ENCODE measurements around the gene SMNDC1.
A peak's percentile ranks its signal among the peaks of the same experiment; 100 is the strongest.
"Not testable (repeated sequence)": the region's sequence is repeated elsewhere in the genome, so short reads cannot be mapped to it uniquely, and the experiment has no call there.

SMNDC1 gene

GRCh38 chr10:110284262-110284661 is 20.5 kb downstream of the SMNDC1 start:
- no peak for DNase-seq (ENCODE audit: low read depth in 2 of 2)

- peak; percentile 2 to 6 for DNase-seq (ENCODE audit: low read depth in 2 of 2)
Measured at GRCh38 chr10:110279407-110279986, 25.2 kb downstream of the SMNDC1 start.

- no peak for DNase-seq (ENCODE audit: low read depth in 2 of 2)
Measured at GRCh38 chr10:110278562-110279406, 25.9 kb downstream of the SMNDC1 start.

- no peak for DNase-seq (ENCODE audit: low read depth in 2 of 2)
Measured at GRCh38 chr10:110277591-110277990, 27.1 kb downstream of the SMNDC1 start.

GRCh38 chr10:110276603-110277002 is 28.1 kb downstream of the SMNDC1 start:
- DNase-seq (ENCODE audit: low read depth in 2 of 2), result no peak

- DNase-seq (ENCODE audit: low read depth in 2 of 2), result no peak
Measured at GRCh38 chr10:110275128-110275729, 29.5 kb downstream of the SMNDC1 start.

- DNase-seq (ENCODE audit: low read depth in 2 of 2), result no peak
Measured at GRCh38 chr10:110274647-110275046, 30.1 kb downstream of the SMNDC1 start.

GRCh38 chr10:110274072-110274627 is 30.6 kb downstream of the SMNDC1 start:
- DNase-seq (ENCODE audit: low read depth in 2 of 2), result no peak

- DNase-seq (ENCODE audit: low read depth in 2 of 2), result peak in 1 of 2 donors; percentile 1
Measured at GRCh38 chr10:110273474-110273873, 31.2 kb downstream of the SMNDC1 start.

GRCh38 chr10:110272995-110273394 is 31.7 kb downstream of the SMNDC1 start:
- DNase-seq (ENCODE audit: low read depth in 2 of 2), result not testable (repeated sequence)

GRCh38 chr10:110269374-110270318 is 35.1 kb downstream of the SMNDC1 start:
- DNase-seq (ENCODE audit: low read depth in 2 of 2), result no peak

- no peak for DNase-seq (ENCODE audit: low read depth in 2 of 2)
Measured at GRCh38 chr10:110268971-110269370, 35.7 kb downstream of the SMNDC1 start.

- DNase-seq (ENCODE audit: low read depth in 2 of 2), result no peak
Measured at GRCh38 chr10:110268442-110268841, 36.3 kb downstream of the SMNDC1 start.

GRCh38 chr10:110267276-110267675 is 37.4 kb downstream of the SMNDC1 start:
- DNase-seq (ENCODE audit: low read depth in 2 of 2), result no peak

- no peak for DNase-seq (ENCODE audit: low read depth in 2 of 2)
Measured at GRCh38 chr10:110265573-110266193, 39.0 kb downstream of the SMNDC1 start.

- no peak for DNase-seq (ENCODE audit: low read depth in 2 of 2)
Measured at GRCh38 chr10:110263164-110263563, 41.6 kb downstream of the SMNDC1 start.

- no peak for DNase-seq (ENCODE audit: low read depth in 2 of 2)
Measured at GRCh38 chr10:110260746-110261477, 43.8 kb downstream of the SMNDC1 start.

- no peak for DNase-seq (ENCODE audit: low read depth in 2 of 2)
Measured at GRCh38 chr10:110259317-110259716, 45.4 kb downstream of the SMNDC1 start.

GRCh38 chr10:110258542-110258941 is 46.2 kb downstream of the SMNDC1 start:
- no peak for DNase-seq (ENCODE audit: low read depth in 2 of 2)

GRCh38 chr10:110254467-110254866 is 50.3 kb downstream of the SMNDC1 start:
- no peak for DNase-seq (ENCODE audit: low read depth in 2 of 2)

Data from stimulated activated CD8-positive, alpha-beta memory T cell treated with anti-CD3 and anti-CD28 coated beads, Interleukin-2, amount 100 ng/mL, for 1 hour (primary cell).